GM23248 (cell line): ENCODE data around the gene DUSP16.

Source experiments
- EZH2 ChIP-seq: fragments of 200-600 bp; sonication (generic); IDR thresholded peaks from 2 replicates; pipeline ENCODE4 v1.6.1; 2018; ENCODE audit warnings: antibody characterized with exemption, mild to moderate bottlenecking; ENCODE audit not compliant: insufficient read depth, poor library complexity, severe bottlenecking
- EZH2phosphoT487 ChIP-seq: fragments of 200-600 bp; sonication (generic); IDR thresholded peaks from 2 replicates; pipeline ENCODE4 v1.6.1; 2018; ENCODE audit warnings: antibody characterized with exemption, moderate library complexity, mild to moderate bottlenecking, low read depth; ENCODE audit not compliant: insufficient read depth

DNA sequence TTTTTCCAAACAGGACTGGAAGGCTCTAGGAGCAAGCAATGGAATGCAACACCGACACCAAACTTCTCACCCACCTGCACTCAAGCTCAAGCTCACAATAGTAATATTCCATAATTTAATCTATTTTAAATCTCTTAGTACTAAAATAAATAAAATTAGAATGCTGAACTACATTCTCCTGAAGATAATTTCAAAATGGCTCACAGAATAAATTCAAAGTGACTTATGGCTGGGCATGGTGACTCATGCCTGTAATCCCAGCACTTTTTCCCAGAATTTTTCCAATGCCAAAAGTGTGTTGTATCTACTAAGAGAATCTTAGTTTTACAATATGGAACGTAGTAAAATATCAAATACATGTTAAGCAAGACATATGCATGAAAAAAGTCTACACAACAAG is 31.5 kb downstream of the DUSP16 start:
- TF ChIP-seq EZH2 (no peak), EZH2phosphoT487 (no peak)
